Testis (tissue), 2 donors: ENCODE data around the gene MYO7B.

Experiments
- POLR2A ChIP-seq: fragments of 450-650 bp; IDR thresholded peaks from one replicate; pipeline ENCODE4 v1.6.1; 2017; ENCODE audit warnings: antibody characterized with exemption, mild to moderate bottlenecking, moderate library complexity
- TF ChIP-seq, protein P1 (sequence below), 3 experiments: fragments of 450-650 bp in 2 of 3; fragments of 200-600 bp in 1 of 3; sonication (generic) in 1 of 3; IDR thresholded peaks; one replicate each; pipeline ENCODE4 v1.5.1; 2016 to 2019; ENCODE audit warnings: antibody characterized with exemption in 3 of 3, mild to moderate bottlenecking in 2 of 3, moderate library complexity in 1 of 3

DNA sequence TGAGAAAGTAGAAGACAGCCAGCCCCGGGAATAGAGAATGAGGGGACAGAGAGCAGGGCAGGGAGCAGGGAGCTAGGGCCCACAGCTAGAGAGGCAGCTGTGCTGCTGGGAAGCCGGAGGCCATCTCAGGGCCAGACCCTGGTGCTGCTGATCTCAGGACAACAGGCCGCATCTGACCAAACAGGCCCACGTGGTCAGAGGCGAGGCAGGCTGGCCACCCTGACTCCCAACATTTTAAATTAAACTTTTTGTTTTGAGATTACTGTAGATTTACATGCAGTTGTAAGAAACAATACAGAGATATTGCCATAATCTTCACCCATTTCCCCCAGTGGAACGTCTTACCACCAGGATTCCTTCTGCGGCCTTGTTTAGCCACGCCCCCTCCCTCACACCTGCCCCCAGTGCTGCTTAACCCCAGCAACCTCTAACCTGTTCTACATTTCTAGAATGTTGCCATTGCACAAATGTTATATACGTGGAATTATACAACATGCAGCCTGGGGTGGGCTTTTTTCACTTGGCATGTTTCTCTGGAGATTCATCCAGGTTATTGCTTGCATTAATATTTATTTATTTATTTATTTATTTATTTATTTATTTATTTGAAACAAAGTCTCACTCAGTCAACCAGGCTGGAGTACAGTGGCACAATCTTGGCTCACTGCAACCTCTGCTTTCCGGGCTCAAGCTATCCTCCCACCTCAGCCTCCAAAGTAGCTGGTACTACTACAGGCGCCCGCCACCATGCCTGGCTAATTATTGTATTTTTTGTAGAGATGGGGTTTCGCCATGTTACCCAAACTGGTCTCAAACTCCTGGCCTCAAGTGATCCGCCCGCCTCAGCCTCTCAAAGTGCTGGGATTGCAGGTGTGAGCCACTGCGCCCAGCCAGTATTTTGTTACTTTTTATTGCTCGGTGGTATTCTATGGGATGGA is 61.8 kb downstream of the MYO7B start:
- TF ChIP-seq, protein P1, sequence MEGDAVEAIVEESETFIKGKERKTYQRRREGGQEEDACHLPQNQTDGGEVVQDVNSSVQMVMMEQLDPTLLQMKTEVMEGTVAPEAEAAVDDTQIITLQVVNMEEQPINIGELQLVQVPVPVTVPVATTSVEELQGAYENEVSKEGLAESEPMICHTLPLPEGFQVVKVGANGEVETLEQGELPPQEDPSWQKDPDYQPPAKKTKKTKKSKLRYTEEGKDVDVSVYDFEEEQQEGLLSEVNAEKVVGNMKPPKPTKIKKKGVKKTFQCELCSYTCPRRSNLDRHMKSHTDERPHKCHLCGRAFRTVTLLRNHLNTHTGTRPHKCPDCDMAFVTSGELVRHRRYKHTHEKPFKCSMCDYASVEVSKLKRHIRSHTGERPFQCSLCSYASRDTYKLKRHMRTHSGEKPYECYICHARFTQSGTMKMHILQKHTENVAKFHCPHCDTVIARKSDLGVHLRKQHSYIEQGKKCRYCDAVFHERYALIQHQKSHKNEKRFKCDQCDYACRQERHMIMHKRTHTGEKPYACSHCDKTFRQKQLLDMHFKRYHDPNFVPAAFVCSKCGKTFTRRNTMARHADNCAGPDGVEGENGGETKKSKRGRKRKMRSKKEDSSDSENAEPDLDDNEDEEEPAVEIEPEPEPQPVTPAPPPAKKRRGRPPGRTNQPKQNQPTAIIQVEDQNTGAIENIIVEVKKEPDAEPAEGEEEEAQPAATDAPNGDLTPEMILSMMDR (IDR thresholded peaks at IDR 0.05): no peak
- TF ChIP-seq POLR2A: no peak
